ENCODE results near the gene NOC3L.

The NOC3L gene

DNA sequence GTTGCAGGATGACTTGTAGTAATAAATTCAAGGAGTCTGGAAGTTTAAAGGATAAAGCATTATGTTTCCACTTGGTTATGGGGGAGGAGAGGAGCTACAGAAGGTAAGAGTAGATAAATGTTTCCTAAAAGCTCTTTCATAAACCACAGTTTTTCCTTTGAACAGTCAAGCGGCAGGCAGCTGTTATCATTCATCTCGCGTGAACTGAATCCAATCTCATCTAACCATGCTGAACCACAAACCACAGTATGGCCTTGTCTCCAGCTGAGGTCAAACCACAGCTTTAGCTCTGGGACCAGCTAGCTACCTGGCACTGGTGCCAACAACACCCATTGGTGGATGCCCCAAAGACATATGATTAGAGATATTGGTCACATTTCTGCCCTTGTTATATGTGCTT is 63.3 kb downstream of the NOC3L start:
- H3K27ac ChIP-seq (ENCODE audit: low read depth, low read length) = no peak overlapping the region
- H3K9me3 ChIP-seq (ENCODE audit: insufficient read depth, low read depth, low read length) = no peaks in the 10 kb centered on the region
- H3K4me3 ChIP-seq (ENCODE audit: low read length) = no peak overlapping the region
- 95% methylated on average over 3 of the region's 3 CpGs for WGBS
- no peaks in the 10 kb centered on the region for H3K36me3 ChIP-seq (ENCODE audit: insufficient read depth, low read length)
- H3K9ac ChIP-seq (ENCODE audit: low read depth, low read length) = no peak overlapping the region
- no peaks in the 10 kb centered on the region for H3K27me3 ChIP-seq (ENCODE audit: insufficient read depth, low read length)
- H3K4me1 ChIP-seq (ENCODE audit: insufficient read depth, low read length) = no peaks in the 10 kb centered on the region

DNA sequence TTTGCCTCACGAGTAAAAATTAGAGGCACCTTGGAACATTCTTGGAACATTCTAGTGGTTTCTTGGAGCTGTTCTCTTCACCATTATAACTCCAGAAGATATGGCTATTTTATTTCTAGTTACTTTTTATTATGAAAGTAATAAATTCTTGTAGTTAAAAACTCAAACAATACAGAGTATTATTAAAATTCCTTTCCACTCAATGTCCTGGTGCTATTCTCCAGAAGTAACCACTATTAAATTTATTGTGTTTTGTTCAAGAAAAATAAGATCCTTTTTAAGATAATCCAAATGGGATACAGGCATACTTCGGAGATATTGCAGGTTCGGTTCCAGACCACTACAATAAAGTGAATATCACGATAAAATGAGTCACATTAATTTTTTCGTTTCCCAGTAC is 68.6 kb downstream of the NOC3L start:
- Histone ChIP-seq H3K9ac (ENCODE audit: low read depth, low read length) (no peak overlapping the region), H3K27me3 (ENCODE audit: insufficient read depth, low read length) (no peaks in the 10 kb centered on the region), H3K9me3 (ENCODE audit: insufficient read depth, low read depth, low read length) (no peaks in the 10 kb centered on the region), H3K4me3 (ENCODE audit: low read length) (no peak overlapping the region), H3K36me3 (ENCODE audit: insufficient read depth, low read length) (no peaks in the 10 kb centered on the region), H3K27ac (ENCODE audit: low read depth, low read length) (no peak overlapping the region), H3K4me1 (ENCODE audit: insufficient read depth, low read length) (peaks cover under 1% of the 10 kb centered on the region)
- 97% methylated on average over 4 of the region's 5 CpGs for WGBS

DNA sequence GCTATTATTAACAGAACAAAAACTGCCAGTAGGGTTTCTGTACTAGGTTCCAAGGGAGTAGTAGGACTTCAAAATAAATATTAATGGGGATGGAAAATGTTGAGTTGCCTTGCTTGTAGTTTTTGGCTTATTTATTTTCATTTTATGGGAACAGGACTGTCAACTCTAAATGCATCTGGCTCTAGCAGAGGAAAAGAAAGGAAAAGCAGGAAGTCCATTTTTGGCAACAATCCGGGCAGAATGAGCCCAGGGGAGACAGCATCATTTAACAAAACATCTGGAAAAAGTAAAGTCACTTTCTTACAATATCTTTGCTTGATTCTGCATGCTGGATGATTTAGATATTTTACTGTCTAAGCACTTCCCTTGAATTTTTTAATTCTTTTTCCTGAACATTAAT is 69.4 kb downstream of the NOC3L start:
- H3K36me3 ChIP-seq (ENCODE audit: insufficient read depth, low read length) = no peaks in the 10 kb centered on the region
- 92% methylated on average over 1 of the region's 1 CpG for WGBS
- no peak overlapping the region for H3K27ac ChIP-seq (ENCODE audit: low read depth, low read length)
- H3K4me1 ChIP-seq (ENCODE audit: insufficient read depth, low read length) = peaks cover 9% of the 10 kb centered on the region
- no peaks in the 10 kb centered on the region for H3K9me3 ChIP-seq (ENCODE audit: insufficient read depth, low read depth, low read length)
- no peak overlapping the region for H3K4me3 ChIP-seq (ENCODE audit: low read length)
- H3K9ac ChIP-seq (ENCODE audit: low read depth, low read length) = no peak overlapping the region
- no peaks in the 10 kb centered on the region for H3K27me3 ChIP-seq (ENCODE audit: insufficient read depth, low read length)

DNA sequence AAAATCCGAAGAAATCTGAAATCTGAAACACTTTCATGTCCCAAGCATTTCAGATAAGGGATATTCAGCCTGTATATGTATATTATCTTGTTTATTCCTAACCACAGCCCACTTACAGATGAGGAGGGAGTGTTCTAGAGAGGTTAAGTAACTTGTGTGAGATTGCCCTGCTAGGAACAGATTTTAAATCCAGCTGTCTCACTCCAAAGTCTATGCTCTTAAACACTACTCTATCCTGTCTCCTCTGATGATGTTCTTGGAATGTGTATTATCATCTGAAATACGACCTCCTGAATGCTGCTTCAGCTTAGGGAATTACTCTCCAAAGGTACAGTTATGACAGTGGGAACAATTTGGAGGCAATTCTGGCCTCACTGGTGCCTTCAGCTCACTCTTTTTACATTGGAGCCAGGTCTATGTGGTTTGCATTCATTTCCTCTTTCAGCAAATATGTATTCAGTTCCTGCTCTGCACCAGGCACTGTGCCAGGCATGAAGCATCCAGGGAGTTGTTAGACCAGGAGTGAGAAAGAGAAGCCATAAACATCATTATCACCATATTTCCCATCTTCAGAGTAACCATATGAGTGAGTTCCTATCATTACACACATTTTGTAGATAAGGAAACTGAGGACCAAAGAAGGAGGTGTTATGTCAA is 70.2 kb downstream of the NOC3L start:
- Histone ChIP-seq H3K4me3 (ENCODE audit: low read length) (no peak overlapping the region), H3K36me3 (ENCODE audit: insufficient read depth, low read length) (no peaks in the 10 kb centered on the region), H3K4me1 (ENCODE audit: insufficient read depth, low read length) (peaks cover 13% of the 10 kb centered on the region), H3K27me3 (ENCODE audit: insufficient read depth, low read length) (no peaks in the 10 kb centered on the region), H3K9ac (ENCODE audit: low read depth, low read length) (no peak overlapping the region), H3K9me3 (ENCODE audit: insufficient read depth, low read depth, low read length) (no peaks in the 10 kb centered on the region), H3K27ac (ENCODE audit: low read depth, low read length) (no peak overlapping the region)
- WGBS = 87% methylated on average over 2 of the region's 2 CpGs

DNA sequence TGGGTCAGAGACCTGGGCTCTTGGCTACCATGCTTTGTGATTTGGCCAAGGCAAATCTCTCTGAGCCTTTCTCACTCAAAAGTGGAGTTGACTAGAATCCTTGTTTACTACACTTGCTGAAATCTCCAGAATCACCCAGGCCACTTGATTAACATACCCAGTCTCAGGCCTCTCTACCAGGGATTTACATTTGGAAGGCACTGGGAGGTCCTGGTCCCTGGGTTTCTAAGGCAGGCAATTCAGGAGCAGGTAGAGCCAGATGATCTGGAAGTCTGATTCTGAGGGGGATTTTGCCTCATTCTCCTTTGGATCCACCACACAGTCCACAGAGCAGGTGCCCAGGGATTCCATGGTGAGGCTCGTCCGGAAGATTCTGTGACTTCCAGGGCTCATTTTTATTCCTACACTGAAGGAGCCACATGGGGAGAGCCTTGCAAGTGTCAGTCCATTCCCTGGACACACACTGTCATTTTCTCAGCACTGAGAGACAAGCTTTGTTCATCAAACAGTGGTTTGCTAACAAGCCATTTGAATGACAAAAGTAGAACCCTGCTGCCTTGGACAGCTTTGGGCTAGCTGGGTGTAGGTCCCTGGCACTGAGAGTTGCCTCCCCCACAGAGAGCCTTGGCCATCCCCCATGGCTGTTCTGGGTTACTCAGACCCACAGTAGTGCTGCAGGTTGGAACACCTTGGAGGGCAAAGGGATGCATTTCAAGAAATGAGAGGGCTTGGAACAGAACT is 74.2 kb downstream of the NOC3L start:
- no peak overlapping the region for H3K4me3 ChIP-seq (ENCODE audit: low read length)

DNA sequence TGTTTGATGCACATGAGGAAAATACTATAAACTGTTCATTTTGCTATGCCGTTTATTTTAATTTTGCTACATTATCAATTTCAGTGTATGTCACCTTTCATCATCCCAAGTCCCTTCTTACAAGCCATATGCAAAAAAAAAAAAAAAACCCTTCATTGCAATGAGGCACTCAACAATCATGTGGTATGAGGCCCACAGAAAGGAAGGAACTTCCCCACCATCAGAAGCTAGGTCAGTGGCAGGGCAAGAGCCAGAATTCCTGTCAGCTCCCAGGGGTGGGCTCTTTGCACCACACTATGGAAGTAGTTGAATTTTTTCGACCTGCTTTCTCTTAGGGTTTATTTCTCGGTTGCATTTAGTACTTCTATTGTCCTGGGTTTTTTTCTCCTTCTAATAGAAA is 75.4 kb downstream of the NOC3L start:
- Histone ChIP-seq H3K9me3 (ENCODE audit: insufficient read depth, low read depth, low read length) (no peaks in the 10 kb centered on the region), H3K27ac (ENCODE audit: low read depth, low read length) (no peak overlapping the region), H3K4me3 (ENCODE audit: low read length) (no peak overlapping the region), H3K9ac (ENCODE audit: low read depth, low read length) (no peak overlapping the region), H3K4me1 (ENCODE audit: insufficient read depth, low read length) (peaks cover 13% of the 10 kb centered on the region), H3K36me3 (ENCODE audit: insufficient read depth, low read length) (no peaks in the 10 kb centered on the region), H3K27me3 (ENCODE audit: insufficient read depth, low read length) (no peaks in the 10 kb centered on the region)
- 92% methylated on average over 2 of the region's 3 CpGs for WGBS

More for the DNA sequence above, 74.2 kb downstream of the NOC3L start:
- WGBS = 61% methylated on average over 2 of the region's 2 CpGs
- H3K4me1 ChIP-seq (ENCODE audit: insufficient read depth, low read length) = peaks cover 13% of the 10 kb centered on the region
- H3K27me3 ChIP-seq (ENCODE audit: insufficient read depth, low read length) = no peaks in the 10 kb centered on the region
- peak overlapping the region; percentile 24; the same call in 1 of the 2 replicates for H3K27ac ChIP-seq (ENCODE audit: low read depth, low read length)
- H3K9me3 ChIP-seq (ENCODE audit: insufficient read depth, low read depth, low read length) = no peaks in the 10 kb centered on the region
- no peak overlapping the region for H3K9ac ChIP-seq (ENCODE audit: low read depth, low read length)
- H3K36me3 ChIP-seq (ENCODE audit: insufficient read depth, low read length) = no peaks in the 10 kb centered on the region

DNA sequence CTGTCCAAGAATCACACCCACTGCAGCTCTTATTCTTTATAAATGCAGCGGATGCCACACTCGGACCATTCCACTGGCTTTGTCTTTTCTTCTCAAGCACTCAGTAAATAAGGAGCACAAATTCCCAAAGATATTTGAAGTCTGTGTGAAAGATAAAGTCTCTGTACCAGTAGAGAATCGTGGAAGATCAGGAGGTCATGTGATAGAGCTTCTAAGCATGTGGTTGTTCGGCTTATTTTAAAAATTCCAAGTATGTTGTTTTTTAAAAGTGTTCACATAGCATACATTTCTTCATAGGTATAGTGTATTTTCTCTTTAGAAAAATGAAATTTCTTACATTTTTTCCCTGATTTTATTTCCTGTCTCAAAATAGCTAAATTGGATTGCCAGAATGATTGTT is 75.8 kb downstream of the NOC3L start:
- WGBS = 98% methylated on average over 3 of the region's 4 CpGs
- H3K27me3 ChIP-seq (ENCODE audit: insufficient read depth, low read length) = no peaks in the 10 kb centered on the region

DNA sequence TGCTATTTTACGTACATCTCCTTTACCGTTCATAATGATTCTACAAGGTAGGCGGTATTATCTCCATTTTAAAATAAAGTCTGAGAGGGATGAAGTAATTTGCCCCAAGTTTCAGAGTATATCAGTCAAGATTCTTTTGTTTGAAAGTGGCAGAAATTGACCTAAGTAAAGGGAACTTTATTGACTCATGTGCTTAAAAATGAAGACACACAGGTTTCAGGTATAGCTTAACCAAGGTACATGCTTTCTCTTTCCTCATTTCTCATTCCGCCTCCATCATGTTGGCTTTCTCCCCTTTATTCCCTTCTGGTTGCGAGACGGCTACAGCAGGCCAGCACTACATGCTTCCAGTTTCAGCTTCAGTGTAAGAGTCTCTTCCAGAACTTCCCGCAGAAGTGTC is 77.5 kb downstream of the NOC3L start:
- H3K27ac ChIP-seq (ENCODE audit: low read depth, low read length) = no peak overlapping the region
- H3K9me3 ChIP-seq (ENCODE audit: insufficient read depth, low read depth, low read length) = no peaks in the 10 kb centered on the region
- no peaks in the 10 kb centered on the region for H3K36me3 ChIP-seq (ENCODE audit: insufficient read depth, low read length)
- peaks cover 13% of the 10 kb centered on the region for H3K4me1 ChIP-seq (ENCODE audit: insufficient read depth, low read length)
- no peaks in the 10 kb centered on the region for H3K27me3 ChIP-seq (ENCODE audit: insufficient read depth, low read length)
- 96% methylated on average over 7 of the region's 7 CpGs for WGBS
- H3K9ac ChIP-seq (ENCODE audit: low read depth, low read length) = no peak overlapping the region
- H3K4me3 ChIP-seq (ENCODE audit: low read length) = no peak overlapping the region

More for the DNA sequence above, 75.8 kb downstream of the NOC3L start:
- Histone ChIP-seq H3K4me1 (ENCODE audit: insufficient read depth, low read length) (peaks cover 13% of the 10 kb centered on the region), H3K9ac (ENCODE audit: low read depth, low read length) (no peak overlapping the region), H3K4me3 (ENCODE audit: low read length) (no peak overlapping the region), H3K9me3 (ENCODE audit: insufficient read depth, low read depth, low read length) (no peaks in the 10 kb centered on the region), H3K27ac (ENCODE audit: low read depth, low read length) (no peak overlapping the region), H3K36me3 (ENCODE audit: insufficient read depth, low read length) (no peaks in the 10 kb centered on the region)

Measured in HUES64 (cell line).